GM19328 (cell line): ENCODE measurements around the gene NCOR2.
"Not testable (repeated sequence)": the region's sequence is repeated elsewhere in the genome, so short reads cannot be mapped to it uniquely, and the experiment has no call there.

Experiments used
- ATAC-seq: cut with Tn5 transposase; IDR thresholded peaks from one replicate; pipeline ENCODE4 v1.9.1; 2021; ENCODE audit warnings: mild to moderate bottlenecking, moderate library complexity; ENCODE audit not compliant: unreplicated experiment

Gene NCOR2

GRCh38 chr12:124601706-124602105 lies 34.3 kb upstream of the NCOR2 start:
- ATAC-seq = no peak

- no peak for ATAC-seq
Measured at GRCh38 chr12:124599074-124599999, 31.9 kb upstream of the NCOR2 start.

GRCh38 chr12:124597041-124597440 lies 29.6 kb upstream of the NCOR2 start:
- no peak for ATAC-seq

GRCh38 chr12:124595444-124595843 lies 28.0 kb upstream of the NCOR2 start:
- no peak for ATAC-seq

GRCh38 chr12:124594851-124595250 lies 27.4 kb upstream of the NCOR2 start:
- ATAC-seq = no peak

- ATAC-seq = no peak
Measured at GRCh38 chr12:124593851-124594401, 26.5 kb upstream of the NCOR2 start.

- no peak for ATAC-seq
Measured at GRCh38 chr12:124593176-124593575, 25.8 kb upstream of the NCOR2 start.

GRCh38 chr12:124592481-124593160 lies 25.2 kb upstream of the NCOR2 start:
- ATAC-seq = no peak

- no peak for ATAC-seq
Measured at GRCh38 chr12:124592050-124592449, 24.6 kb upstream of the NCOR2 start.

GRCh38 chr12:124590447-124590846 lies 23.0 kb upstream of the NCOR2 start:
- ATAC-seq = no peak

GRCh38 chr12:124588751-124589267 lies 21.4 kb upstream of the NCOR2 start:
- ATAC-seq = no peak

- no peak for ATAC-seq
Measured at GRCh38 chr12:124588018-124588634, 20.7 kb upstream of the NCOR2 start.

GRCh38 chr12:124586756-124587155 lies 19.3 kb upstream of the NCOR2 start:
- no peak for ATAC-seq

- not testable (repeated sequence) for ATAC-seq
Measured at GRCh38 chr12:124584494-124584893, 17.1 kb upstream of the NCOR2 start.

- no peak for ATAC-seq
Measured at GRCh38 chr12:124583854-124584253, 16.4 kb upstream of the NCOR2 start.

GRCh38 chr12:124582108-124582424 lies 14.7 kb upstream of the NCOR2 start:
- no peak for ATAC-seq

GRCh38 chr12:124581307-124582107 lies 14.1 kb upstream of the NCOR2 start:
- no peak for ATAC-seq

- no peak for ATAC-seq
Measured at GRCh38 chr12:124579921-124580517, 12.6 kb upstream of the NCOR2 start.

- ATAC-seq = no peak
Measured at GRCh38 chr12:124578854-124579253, 11.4 kb upstream of the NCOR2 start.

- no peak for ATAC-seq
Measured at GRCh38 chr12:124578445-124578844, 11.0 kb upstream of the NCOR2 start.
